Stimulated activated CD8-positive, alpha-beta memory T cell treated with anti-CD3 and anti-CD28 coated beads, Interleukin-12 subunit alpha, Interleukin-12 subunit beta, amount 100 ng/mL, for 24 hours (primary cell): ENCODE data around the gene IGF2R.
"Not testable (repeated sequence)": the region's sequence is repeated elsewhere in the genome, so short reads cannot be mapped to it uniquely, and the experiment has no call there.

Experiments
- DNase-seq: peaks from one replicate; pipeline ENCODE4 v3.0.0-alpha.2; 2020; ENCODE audit errors: extremely low read depth

IGF2R gene

DNA sequence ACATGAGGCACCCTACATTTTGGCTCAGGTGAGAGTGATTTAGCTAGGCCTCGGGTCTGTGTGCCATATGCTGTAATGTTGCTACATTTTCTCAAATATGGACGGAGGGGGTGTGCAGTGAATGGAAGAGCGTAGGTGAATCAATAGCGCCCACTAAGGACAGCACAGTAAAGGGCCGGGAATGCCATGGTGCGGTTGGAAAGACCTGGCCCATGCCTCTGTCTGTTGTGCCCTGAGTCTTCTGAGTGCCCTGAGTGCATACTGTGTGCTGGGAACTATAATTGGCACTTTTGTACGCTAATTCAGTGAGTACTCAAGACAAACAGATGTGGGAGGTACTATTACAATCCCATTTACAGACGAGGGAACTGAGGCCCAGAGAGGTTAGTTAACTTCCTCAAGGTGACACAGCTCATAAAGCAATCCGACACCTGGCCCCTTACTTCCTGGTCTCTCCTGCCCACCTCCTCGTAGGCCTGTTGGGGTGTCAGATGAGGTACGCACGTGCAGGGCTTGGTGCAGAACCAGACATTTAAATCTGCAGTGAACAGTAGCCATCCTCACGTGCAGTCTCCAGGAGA lies 170.0 kb downstream of the IGF2R start:
- DNase-seq, result no peak

DNA sequence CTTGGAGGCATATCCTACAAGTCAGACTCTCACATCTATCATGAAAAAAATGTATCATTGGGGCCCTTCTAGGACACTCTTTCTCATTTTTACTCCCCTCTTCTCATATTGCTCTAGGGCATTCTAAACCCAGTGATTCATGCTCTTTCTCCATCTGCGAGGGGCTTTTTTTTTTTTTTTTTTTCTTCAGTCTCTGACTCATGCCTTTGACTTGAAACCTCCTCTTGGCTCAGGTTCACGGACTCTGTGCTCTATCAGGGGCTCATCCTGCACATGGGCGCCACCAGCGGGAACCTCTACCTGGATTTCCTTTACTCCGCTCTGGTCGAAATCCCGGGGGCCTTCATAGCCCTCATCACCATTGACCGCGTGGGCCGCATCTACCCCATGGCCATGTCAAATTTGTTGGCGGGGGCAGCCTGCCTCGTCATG lies 170.6 kb downstream of the IGF2R start:
- DNase-seq, result no peak

DNA sequence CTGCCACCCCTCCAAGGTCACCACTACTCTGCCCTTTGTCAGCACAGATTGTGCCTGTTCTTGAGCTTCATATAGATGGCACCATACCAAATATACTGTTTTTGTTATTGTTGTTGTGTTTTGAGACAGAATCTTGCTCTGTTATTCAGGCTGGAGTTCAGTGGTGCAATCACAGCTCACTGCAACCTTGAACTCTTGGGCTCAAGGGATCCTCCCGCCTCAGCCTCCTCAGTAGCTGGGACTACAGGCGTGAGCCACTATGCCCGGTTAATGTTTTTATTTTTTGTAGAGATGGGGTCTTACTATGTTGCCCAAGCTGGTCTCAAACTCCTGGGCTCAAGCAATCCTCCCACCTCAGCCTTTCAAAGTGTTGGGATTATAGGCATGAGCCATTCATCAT lies 171.6 kb downstream of the IGF2R start:
- DNase-seq, result not testable (repeated sequence)

DNA sequence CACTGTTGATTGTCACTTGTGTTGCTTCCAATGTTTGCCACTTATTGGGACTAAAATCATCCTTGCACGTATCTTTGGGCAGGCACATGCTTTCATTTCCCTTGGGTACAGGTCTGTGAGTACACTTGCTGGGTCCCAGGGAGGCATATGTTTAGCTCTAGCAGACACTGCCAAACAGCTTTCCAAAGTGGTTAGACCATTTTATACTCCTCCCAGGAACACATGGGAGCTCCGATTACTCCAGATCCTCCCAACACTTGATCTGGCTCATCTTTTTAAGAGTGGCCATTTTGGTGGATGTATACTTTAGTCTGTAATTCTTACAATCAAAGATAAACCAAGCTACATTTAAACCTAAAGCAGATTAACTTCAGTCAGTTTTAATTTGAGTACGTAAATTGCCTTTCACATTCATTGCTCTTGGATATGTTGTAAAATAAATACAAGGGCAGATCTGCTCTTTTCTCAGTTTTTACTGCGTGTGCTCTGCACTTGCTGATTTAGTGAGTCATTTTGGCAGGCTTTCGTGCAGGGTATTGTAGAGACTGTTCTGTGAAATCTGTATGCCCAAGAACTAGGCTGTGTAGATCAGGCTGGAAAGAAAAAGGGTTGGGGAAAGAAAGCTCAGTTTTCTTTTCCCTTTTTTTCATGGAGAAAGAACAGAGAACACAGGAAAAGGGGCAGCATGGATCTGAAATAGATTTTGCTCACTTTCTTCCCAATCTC lies 172.3 kb downstream of the IGF2R start:
- no peak for DNase-seq

DNA sequence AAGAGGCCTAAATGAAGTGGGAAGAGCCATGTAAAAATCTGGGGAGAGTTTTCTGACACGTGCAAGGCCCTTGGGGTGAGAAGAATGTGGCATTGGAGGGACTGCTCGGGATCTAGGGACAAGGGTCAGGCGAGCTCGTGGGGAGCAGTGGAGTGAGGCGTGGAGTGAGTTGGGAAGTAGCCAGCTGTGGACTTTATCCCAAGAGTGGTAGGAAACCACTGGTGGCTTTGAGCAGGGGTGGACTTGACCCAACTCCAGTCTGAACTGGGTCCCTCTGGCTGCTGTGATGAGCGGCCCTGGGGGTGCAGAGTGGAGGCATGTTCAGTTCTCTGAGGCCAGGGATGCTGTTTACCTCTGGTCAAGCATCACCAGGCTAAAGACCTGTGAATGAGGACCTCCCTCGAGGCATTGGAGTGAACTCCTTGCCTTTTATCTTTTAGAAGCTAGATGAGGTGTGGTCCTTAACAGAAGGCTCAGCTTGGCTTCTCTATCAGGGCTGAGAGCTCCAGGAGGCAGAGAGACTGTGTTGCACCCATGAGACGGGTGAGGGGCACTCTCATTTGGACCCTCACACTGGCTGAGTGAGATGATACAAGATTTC lies 173.3 kb downstream of the IGF2R start:
- DNase-seq, result no peak

DNA sequence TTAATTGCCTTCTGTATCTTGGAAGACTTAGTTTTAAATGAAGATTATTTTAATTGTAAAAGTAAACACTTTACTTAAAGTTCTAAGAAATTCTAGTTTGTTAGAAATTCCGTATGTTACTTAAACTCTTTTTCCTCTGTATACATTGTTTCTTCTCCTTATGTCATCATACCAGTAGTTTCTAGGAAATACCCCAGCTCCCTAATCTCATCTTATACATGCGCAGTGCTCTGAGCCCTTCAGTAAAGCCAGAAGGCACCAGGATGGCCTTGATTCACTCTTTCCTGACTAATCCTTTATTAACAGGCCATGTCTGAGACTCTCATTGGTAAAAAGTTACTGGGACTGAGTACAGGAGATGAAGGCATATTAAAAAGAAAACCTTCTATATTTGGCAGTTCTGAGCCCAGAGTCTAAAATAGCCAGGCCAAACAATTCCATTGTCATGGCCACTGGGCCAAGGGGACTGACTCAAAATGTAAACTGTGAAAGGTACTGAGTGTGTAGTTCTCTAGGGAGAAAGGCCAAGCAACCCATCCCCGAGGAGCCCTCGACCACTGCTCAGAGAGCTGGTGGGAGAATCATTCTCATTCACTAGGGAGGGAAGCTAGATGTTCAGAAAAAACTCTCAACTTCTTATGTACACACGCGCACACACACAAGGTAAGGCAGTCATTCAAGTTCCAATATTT lies 177.7 kb downstream of the IGF2R start:
- DNase-seq, result no peak

DNA sequence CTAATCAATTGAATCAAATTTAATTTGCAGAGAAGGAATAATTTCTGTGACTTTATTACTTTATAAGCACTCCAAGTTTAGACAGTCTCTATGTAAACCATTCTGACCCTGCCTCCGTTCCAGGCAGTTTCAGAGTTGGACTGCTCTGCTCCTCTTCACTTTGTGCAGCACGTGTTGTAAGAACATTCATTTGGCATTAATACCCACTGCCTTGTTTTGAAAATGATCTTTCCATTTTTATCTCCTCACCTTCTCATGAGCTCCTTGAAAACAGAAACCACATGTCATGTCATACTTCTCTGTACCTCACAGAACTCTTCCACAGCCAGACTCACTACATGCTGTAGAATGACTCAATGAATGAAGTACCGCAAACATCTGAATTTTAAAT lies 178.3 kb downstream of the IGF2R start:
- no peak for DNase-seq

DNA sequence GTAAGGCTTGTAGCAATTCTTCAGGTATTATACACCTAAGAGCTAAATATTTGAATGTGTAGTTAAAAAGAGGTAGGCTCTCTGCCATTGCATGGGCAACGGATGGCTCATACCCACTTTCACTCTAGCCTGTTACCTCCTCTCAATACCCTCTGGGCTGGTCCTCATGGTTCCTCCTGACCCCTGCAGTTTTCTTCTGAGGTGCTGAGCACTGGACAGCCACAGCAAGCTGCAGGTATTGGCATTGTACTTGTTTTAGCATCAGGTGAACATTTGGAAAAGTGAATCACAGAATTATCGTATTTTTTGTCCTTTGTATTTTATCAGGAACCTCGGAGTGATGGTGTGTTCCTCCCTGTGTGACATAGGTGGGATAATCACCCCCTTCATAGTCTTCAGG lies 185.6 kb downstream of the IGF2R start:
- DNase-seq, result no peak

DNA sequence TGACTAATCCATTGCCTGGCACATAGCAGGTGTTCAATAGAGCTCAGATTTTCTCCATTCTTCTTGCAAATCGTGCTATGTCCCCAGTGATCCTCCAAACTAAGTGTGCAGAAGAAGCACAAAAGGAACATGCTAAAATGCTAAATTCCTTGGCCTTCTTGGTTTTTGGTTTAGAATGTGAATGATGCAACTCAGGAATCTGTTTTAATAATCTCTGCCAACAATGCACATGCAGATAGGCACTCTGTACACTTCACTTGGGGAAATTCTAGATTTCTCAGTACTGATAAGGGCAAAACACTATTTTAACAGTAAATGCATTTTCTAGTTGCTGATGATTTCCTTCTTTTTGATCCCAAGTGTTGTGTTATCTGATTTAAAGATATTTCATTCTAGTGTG lies 188.0 kb downstream of the IGF2R start:
- DNase-seq, result no peak

DNA sequence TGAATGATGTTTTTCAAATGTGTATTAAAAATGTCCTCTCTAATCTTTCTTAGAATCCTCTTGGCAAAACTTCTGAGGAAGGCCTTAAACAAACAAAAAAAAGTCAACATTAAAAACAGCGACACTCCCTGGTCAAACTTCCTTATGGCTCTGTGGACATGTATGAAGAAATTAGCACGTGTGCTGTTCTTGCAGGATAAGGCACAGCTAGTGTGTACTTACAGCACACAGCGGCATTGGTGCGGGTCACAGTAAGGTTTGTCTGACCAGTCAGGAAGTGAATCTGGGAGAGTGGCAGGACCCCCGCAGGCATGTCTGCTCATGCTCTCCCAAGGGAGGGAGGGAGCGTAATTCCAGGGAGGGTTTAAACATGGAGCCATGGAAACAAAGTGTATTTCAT lies 191.6 kb downstream of the IGF2R start:
- no peak for DNase-seq
